Urinary bladder (tissue), 4 donors: ENCODE data around the gene ZNF804B. TPM values are rescaled to one million over a fixed set of nuclear protein-coding genes. Genes with fewer than 3 reads are reported as not detected.

Experiments used
- DNase-seq: peaks from one replicate; pipeline ENCODE4 v3.0.0-alpha.2; 2015; ENCODE audit errors: extremely low spot score
- H3K27ac ChIP-seq: one replicate; pipeline ENCODE4 v1.5.1; 2013; ENCODE audit warnings: low read depth, mild to moderate bottlenecking, moderate library complexity
- H3K36me3 ChIP-seq: one replicate; pipeline ENCODE4 v1.6.1; 2013; ENCODE audit warnings: mild to moderate bottlenecking, moderate library complexity; ENCODE audit not compliant: insufficient read depth
- H3K4me1 ChIP-seq: one replicate; pipeline ENCODE4 v1.6.1; 2013; ENCODE audit warnings: mild to moderate bottlenecking, moderate library complexity; ENCODE audit not compliant: insufficient read depth
- H3K4me3 ChIP-seq: one replicate; pipeline ENCODE4 v1.5.1; 2013; ENCODE audit warnings: low read depth, low read length
- WGBS: extraction: QIAGEN DNeasy Blood & Tissue Kit; methylation state at CpG from one replicate; pipeline ENCODE4 v1.1.7; 2013; 5-methylcytosine and 5-hydroxymethylcytosine counted together
- polyA plus RNA-seq: library from polyadenylated mRNA; stranded (reverse); fragments of 200-250 nt; gene quantifications from one replicate; pipeline ENCODE4 v1.2.3, GENCODE V29; 2013
- total RNA-seq: library from RNA; depleted of rRNA; stranded (reverse); fragments of >200 nt; gene quantifications from one replicate; pipeline ENCODE4 v1.2.3, GENCODE V29; 2014
- donor health status: healthy with polysubstance abuse.
- donor health status: healthy.

The ZNF804B gene
- total and polyA plus RNA-seq, 2 donors = 1.2 TPM; not detected in 1

DNA sequence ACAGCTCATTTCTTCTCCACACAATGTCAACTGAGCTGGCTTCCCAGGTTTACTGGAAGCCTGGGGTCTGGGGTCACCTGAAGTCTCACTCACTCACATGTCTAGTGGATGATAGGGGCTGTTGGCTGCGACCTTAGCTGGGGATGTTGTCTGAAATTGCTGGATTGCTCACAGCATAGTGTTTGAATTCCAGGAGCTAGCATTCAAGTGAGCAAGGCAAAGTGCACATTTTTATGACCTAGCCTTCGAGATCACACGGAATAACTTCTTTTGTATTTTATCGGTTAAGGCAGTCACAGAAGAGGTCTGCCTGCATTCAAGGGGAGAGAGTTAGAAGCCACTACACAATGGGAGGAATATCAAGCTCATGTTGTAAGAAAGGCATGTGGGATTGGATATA lies 32.4 kb downstream of the ZNF804B start:
- no peak overlapping the region for H3K4me3 ChIP-seq
- WGBS = 85% methylated on average over 4 of the region's 4 CpGs
- no peak for DNase-seq
- H3K27ac ChIP-seq = no peak overlapping the region
- H3K36me3 ChIP-seq = no peaks in the 10 kb centered on the region
- H3K4me1 ChIP-seq = no peaks in the 10 kb centered on the region

DNA sequence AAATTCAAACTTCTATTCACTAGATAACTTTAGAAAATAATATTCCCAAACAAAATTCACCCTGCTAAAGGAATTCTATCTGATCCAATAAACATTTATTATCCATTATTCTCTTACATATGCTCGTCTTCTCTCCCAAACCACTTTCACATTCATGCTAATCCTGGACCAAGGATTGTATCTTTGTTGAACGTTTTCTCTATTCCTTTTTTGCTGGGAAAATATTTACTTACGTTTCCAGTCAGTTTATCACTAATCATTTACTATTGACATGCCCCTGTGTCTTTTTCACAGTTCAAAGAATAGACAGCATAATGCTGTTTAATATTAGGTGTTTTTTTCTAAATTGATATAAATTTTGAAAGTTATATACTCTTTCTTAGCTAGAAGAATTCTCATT lies 32.9 kb downstream of the ZNF804B start:
- 73% methylated on average over 3 of the region's 3 CpGs for WGBS

DNA sequence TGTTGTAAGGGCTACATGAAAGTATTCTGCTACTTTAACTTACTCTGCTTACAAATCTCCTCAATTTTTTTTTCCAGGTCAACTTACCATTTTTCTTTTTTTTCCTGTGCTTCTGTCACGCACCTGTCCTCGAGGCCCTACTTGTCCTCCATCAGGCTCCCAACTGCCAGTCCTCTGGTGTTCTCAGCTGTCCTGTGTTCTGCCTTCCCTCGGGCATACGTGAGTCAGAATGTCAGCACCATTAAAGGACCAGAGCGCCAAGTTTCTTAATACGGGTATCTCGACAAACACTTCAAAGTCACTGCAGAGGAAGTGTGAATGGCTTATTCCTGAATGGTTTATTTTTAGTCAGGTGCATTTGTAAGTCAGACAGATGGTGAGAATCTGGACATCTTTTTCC lies 36.1 kb downstream of the ZNF804B start, which contains the start of gene TEX47:
TEX47 (minus strand) TSS at position 185 of the 400 bp plus-strand sequence. CDS start 795 bp downstream, outside the sequence.
- WGBS = 81% methylated on average over 7 of the region's 7 CpGs

More for the DNA sequence above, 32.9 kb downstream of the ZNF804B start:
- Histone ChIP-seq H3K4me3 (no peak overlapping the region), H3K27ac (no peak overlapping the region), H3K36me3 (no peaks in the 10 kb centered on the region), H3K4me1 (no peaks in the 10 kb centered on the region)
- DNase-seq = no peak

DNA sequence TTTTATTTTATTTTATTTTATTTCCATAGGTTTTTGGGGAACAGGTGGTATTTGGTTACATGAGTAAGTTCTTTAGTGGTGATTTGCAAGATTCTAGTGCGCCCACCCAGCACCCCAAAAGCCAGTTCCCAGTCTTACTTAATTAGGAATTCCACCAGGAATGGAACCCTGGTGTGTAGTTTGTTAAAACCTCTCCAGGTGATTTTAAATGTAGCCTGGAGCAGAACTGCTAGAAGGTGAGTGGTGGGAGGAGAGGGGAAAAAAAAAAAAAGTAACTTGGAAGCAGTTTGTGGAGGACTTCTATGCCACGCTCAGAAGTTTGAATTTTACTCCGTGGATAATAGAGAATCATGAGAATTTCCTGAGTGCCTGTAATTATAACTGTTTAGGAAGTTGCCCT lies 41.5 kb downstream of the ZNF804B start:
- H3K27ac ChIP-seq = no peak overlapping the region
- no peak overlapping the region for H3K4me3 ChIP-seq
- no peaks in the 10 kb centered on the region for H3K4me1 ChIP-seq
- peaks cover 1% of the 10 kb centered on the region for H3K36me3 ChIP-seq
- DNase-seq = no peak
- 63% methylated on average over 3 of the region's 3 CpGs for WGBS

More for the DNA sequence above, 36.1 kb downstream of the ZNF804B start, which contains the start of gene TEX47:
- DNase-seq = no peak
- no peaks in the 10 kb centered on the region for H3K4me1 ChIP-seq
- no peak within 1 kb of the TSS for H3K27ac ChIP-seq
- H3K4me3 ChIP-seq = no peak within 1 kb of the TSS
- H3K36me3 ChIP-seq = no peaks in the 10 kb centered on the region

DNA sequence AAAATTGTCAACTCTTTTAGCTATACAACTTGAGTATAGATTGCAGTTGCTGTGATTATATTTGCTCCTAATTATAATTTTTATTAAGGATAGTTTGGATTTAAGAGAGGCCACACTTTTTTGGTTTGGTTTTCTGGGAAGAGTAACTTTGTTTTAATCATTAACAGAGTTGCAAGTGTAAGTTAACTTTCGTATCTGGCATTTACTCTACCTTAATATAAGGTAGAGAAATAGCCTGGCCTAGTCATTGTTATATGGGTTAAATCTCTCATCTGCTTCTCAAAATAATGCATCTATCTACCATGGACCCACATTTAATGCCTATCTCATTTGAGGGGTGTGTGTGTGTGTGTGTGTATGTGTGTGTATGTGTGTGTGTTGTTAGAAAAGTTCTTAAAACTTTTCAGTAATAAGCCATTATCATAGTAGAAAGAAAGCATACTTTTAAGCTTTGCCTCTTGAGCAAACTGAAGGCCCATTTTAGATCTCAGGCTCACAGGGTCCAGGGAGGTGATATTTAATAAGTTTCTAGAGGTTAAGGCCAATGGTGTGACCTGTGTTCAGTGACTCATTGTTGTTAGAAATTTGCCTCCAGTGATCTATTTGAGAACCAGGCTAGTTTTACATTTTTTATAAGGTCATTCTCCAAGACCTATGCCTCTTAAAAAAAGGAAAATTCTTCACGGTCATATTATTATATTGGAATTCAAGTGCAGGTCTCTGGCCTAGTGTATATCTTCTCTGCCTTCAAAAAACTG lies 47.0 kb downstream of the ZNF804B start:
- Histone ChIP-seq H3K27ac (no peak overlapping the region), H3K4me1 (no peaks in the 10 kb centered on the region), H3K4me3 (no peak overlapping the region), H3K36me3 (peaks cover 1% of the 10 kb centered on the region)
- 84% methylated on average over 2 of the region's 2 CpGs for WGBS
- DNase-seq = no peak

DNA sequence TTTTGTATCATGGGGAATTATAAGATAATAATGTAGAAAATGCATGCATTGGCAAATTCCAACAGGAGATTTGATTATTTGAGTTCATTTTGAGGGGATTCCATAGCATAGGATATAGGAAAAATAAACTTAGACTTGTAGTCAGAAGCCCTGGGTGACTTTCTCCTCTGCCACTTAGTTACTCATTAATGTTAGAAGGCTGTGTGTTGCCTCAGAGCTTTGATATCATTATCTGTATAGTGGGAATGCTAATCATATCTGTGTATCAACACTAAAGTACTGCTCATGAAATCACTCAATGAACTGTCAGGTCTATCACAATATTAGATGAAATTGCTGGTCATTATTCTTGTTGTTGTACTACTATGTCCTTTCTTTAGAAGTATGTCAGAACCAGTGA lies 59.1 kb downstream of the ZNF804B start:
- no peak for DNase-seq
- Histone ChIP-seq H3K4me3 (no peak overlapping the region), H3K36me3 (no peaks in the 10 kb centered on the region), H3K4me1 (no peaks in the 10 kb centered on the region), H3K27ac (no peak overlapping the region)

DNA sequence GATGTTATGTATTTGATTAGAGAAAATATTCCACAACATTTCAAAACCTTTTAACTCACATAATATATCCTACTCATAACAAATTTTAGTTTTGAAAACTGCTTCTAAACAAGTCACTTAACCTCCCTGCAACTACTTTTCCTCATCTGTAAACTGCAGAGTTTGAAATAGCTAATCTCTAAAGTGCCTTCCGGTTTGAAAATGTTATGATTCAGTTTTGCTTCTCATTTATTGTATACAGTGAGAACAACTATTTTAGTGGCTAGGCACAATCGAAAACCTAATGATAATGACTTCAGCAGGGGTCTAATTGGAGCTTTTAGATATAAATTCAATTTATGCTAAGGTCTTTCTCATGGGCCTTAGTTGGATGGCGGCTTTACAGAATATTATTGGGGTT lies 66.7 kb downstream of the ZNF804B start:
- no peak for DNase-seq
- Histone ChIP-seq H3K4me1 (no peaks in the 10 kb centered on the region), H3K27ac (no peak overlapping the region), H3K36me3 (no peaks in the 10 kb centered on the region), H3K4me3 (no peak overlapping the region)
- 56% methylated on average over 3 of the region's 3 CpGs for WGBS

DNA sequence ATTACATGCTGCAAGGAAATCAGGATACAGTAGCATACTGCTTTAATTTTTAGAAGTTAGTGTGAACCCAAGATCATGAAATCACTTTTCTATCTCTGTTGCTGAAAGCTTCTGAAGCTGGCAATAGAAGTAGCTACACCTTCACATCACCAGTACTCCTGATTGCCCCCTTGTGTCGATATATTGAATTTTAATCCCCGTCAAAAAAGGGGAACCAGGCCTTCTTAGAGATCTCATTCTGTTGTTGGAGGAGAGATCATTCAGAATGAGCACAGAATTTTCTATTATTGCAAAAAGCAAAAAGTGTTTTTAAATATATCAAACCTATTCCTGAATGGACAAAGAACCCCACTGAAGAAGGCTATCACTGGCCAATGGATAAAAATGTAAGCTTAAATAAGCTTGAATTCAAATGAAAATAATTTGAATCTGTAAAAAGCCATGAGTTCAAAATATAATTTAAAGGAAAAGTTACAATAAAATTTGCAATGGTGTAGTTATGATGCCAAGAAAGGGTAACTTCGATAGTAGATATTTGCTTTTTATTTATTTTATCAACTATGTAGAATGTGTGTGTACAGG lies 75.7 kb downstream of the ZNF804B start:
- no peak overlapping the region for H3K27ac ChIP-seq
- no peak overlapping the region for H3K4me3 ChIP-seq
- WGBS = 32% methylated on average over 3 of the region's 3 CpGs
- no peak for DNase-seq
- no peaks in the 10 kb centered on the region for H3K4me1 ChIP-seq
- no peaks in the 10 kb centered on the region for H3K36me3 ChIP-seq

DNA sequence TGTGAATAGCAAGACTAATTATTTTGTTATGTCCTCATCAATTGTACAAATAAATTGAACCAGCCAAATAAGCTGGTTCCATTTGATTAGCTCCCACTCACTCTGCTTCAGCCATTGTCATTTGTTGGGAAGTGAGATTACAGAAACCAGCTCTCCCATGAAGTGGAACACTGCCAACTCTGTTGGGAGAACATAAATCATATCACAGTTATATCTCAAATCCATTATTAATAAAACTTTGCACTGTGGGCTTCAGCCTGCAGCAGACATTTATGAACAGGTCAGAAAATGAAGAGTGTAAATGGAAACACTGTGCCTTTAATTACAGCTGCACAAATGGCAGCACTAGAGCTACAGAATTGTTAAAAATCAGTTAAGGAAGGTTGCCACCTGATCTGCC lies 82.7 kb downstream of the ZNF804B start:
- Histone ChIP-seq H3K36me3 (no peaks in the 10 kb centered on the region), H3K27ac (no peak overlapping the region), H3K4me1 (no peaks in the 10 kb centered on the region), H3K4me3 (no peak overlapping the region)
- no peak for DNase-seq

DNA sequence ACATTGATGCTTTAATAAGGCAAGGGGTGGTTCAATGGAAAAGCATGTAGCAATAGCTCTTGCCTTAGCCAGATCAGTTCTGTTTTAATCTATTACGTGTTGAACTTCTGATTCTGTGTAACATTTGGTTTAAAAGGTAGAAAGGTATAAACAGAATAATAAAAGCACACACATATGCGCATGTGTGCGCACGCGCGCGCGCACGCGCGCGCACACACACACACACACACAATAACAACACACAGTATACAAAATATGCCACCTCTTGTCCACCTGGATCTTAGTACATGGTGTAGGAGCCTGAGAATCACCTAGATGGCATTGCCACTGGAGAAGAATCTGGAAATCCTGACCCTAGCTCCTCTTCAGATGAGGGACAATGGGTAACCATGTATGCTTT lies 85.6 kb downstream of the ZNF804B start:
- H3K36me3 ChIP-seq = no peaks in the 10 kb centered on the region
- WGBS = 65% methylated on average over 12 of the region's 12 CpGs
- H3K27ac ChIP-seq = no peak overlapping the region
- H3K4me1 ChIP-seq = no peaks in the 10 kb centered on the region
- no peak overlapping the region for H3K4me3 ChIP-seq
- DNase-seq = no peak

DNA sequence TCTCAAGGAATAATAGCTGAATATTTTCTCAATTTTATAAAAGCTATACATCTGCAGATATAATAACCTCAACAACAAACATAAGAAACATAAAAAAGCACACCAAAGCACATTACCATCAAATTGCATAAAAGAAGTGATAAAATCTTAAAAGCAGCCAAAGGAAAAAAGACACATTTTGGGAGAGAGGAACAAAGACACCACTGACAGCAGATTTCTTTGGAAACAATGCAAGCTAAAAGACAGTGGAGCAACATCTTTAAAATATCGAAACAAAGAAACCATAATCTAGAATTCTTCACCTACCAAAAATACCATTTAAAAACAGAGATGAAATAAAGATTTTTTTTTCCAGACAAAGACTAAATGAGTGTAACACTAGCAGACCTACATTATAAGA lies 91.7 kb downstream of the ZNF804B start:
- 89% methylated on average over 1 of the region's 1 CpG for WGBS
- H3K36me3 ChIP-seq = no peaks in the 10 kb centered on the region
- no peak overlapping the region for H3K4me3 ChIP-seq
- no peak for DNase-seq
- H3K27ac ChIP-seq = no peak overlapping the region
- H3K4me1 ChIP-seq = no peaks in the 10 kb centered on the region

DNA sequence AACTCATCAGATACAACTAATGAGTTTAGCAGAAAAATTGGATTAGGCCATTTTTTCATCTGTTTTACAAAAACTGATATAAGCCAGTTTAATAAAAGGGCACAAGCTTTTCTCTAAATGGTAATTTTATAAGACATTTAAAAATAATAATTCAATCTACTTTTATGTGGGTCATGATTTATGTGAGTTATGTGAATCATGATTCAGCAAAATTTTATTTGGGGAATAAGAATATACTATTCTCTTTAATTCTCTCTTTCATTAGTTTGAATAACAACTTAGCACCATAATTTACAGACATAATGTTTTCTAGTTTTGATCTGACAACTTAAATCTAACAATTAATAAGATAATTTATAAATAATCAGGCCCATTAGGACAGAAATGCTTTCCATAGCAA lies 99.8 kb downstream of the ZNF804B start:
- DNase-seq = no peak
- Histone ChIP-seq H3K36me3 (no peaks in the 10 kb centered on the region), H3K4me1 (no peaks in the 10 kb centered on the region), H3K27ac (no peak overlapping the region), H3K4me3 (no peak overlapping the region)

DNA sequence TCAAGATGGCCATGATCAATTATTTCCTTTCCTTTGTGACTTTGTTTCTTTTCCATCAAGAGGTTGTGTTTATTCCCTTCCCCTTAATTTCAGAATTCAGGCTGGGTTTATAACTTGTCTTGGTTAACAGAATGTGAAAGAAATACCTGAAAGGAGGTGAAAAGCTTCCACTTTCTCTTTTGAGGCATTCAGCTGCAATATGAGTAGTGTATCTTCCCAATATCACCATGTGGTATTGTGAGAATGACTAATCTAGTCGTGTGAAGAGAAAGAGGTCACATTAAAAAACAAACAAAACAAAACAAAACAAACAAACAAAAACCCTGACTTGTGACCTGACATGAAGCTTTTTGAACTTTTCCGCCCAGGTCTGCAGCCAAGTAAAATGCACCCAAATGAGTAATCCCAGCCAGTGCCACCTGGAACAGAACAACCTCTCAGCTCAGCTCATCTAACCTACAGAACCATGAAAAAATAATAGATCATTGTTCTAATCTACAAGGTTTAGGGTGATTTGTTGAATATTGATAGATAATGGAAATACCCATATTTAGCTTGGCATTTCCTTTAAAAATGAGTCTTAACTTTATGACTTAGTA lies 106.9 kb downstream of the ZNF804B start:
- 78% methylated on average over 2 of the region's 2 CpGs for WGBS
- H3K4me1 ChIP-seq = no peaks in the 10 kb centered on the region
- H3K27ac ChIP-seq = no peak overlapping the region
- no peaks in the 10 kb centered on the region for H3K36me3 ChIP-seq
- H3K4me3 ChIP-seq = no peak overlapping the region
- no peak for DNase-seq

DNA sequence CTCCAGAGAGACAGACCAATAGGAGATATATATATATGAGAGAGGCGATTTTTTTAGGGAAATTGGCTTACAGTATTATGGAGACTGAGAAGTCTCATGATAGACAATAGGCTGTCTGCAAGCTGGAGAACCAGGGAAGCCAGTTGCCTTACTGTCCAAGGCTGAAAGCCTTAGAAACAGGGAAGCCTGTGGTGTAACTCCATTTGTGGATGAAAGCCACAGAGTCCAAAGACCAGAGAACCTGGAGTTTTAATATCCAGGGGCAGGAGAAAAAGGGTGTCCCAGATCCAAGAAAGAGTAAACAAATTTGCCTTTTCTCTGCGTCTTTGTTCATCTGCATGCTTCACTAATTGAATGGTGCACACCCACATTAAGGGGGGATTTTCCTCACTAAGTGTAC lies 107.7 kb downstream of the ZNF804B start:
- WGBS = 45% methylated on average over 2 of the region's 2 CpGs
- no peak overlapping the region for H3K4me3 ChIP-seq
- DNase-seq = no peak
- H3K4me1 ChIP-seq = no peaks in the 10 kb centered on the region
- no peaks in the 10 kb centered on the region for H3K36me3 ChIP-seq
- no peak overlapping the region for H3K27ac ChIP-seq
